ENCODE data around the gene OTUB2.

GRCh38 chr14:94089479-94089878 is 63.3 kb downstream of the OTUB2 start:
- TF ChIP-seq CTCF (IDR thresholded peaks at IDR 0.05): no peak
- no peak for TF ChIP-seq POLR2A (IDR thresholded peaks at IDR 0.05)

Measured in right lobe of liver (tissue), 4 donors.